Kidney epithelial cell (primary cell): ENCODE measurements around the gene PPP1R1A. TPM values are rescaled to one million over a fixed set of nuclear protein-coding genes. Genes with fewer than 3 reads are reported as not detected.

ENCODE experiments used
- DNase-seq: peaks from one replicate; pipeline ENCODE4 v3.0.0-alpha.2; 2010; ENCODE audit warnings: low read depth
- H3K27me3 ChIP-seq: 2 replicates; pipeline ENCODE4 v1.6.0; 2011; ENCODE audit warnings: low read length; ENCODE audit not compliant: control insufficient read depth, insufficient read depth
- H3K36me3 ChIP-seq: 2 replicates; pipeline ENCODE4 v1.5.1; 2011; ENCODE audit warnings: low read length; ENCODE audit not compliant: control insufficient read depth, insufficient read depth
- H3K4me3 ChIP-seq: 2 replicates; pipeline ENCODE4 v1.5.1; 2011; ENCODE audit warnings: low read depth, mild to moderate bottlenecking, control low read depth, low read length
- total RNA-seq: library from RNA; depleted of rRNA; stranded (reverse); fragments of >200 nt; gene quantifications from 2 replicates; pipeline ENCODE4 v1.2.3, GENCODE V29; 2015
- TF ChIP-seq, protein P1 (sequence below): IDR thresholded peaks from 2 replicates; pipeline ENCODE4 v1.5.1; 2011; ENCODE audit warnings: mild to moderate bottlenecking, moderate library complexity, low read length, control low read depth, inconsistent platforms; ENCODE audit not compliant: insufficient read depth, poor library complexity, severe bottlenecking

PPP1R1A gene
- total RNA-seq, 1 donor from 2014 or later: 2.4 TPM

DNA sequence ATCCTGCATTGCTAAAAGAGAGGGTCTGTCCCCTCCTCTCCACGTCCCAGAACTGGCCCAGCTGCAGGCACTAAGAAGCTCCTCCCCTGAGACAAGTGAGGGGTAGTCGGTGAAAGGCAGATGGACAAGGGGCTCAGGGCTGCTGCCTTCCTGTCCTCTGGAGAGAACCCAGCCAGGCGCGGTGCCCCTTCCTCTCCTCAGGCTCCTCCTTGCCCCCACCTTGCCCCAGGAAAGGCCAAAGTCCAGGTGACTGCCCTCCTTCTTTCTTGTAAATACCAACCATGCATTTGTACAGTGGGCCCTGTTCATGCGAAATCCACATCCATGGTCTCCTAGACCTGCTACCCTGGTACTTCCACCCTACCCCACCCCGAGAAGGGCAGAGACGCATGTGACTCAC, 9.7 kb downstream of the PPP1R1A start:
- TF ChIP-seq, protein P1, sequence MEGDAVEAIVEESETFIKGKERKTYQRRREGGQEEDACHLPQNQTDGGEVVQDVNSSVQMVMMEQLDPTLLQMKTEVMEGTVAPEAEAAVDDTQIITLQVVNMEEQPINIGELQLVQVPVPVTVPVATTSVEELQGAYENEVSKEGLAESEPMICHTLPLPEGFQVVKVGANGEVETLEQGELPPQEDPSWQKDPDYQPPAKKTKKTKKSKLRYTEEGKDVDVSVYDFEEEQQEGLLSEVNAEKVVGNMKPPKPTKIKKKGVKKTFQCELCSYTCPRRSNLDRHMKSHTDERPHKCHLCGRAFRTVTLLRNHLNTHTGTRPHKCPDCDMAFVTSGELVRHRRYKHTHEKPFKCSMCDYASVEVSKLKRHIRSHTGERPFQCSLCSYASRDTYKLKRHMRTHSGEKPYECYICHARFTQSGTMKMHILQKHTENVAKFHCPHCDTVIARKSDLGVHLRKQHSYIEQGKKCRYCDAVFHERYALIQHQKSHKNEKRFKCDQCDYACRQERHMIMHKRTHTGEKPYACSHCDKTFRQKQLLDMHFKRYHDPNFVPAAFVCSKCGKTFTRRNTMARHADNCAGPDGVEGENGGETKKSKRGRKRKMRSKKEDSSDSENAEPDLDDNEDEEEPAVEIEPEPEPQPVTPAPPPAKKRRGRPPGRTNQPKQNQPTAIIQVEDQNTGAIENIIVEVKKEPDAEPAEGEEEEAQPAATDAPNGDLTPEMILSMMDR: no peak
- no peak for DNase-seq
- H3K36me3 ChIP-seq: no peaks in the 10 kb centered on the region
- H3K4me3 ChIP-seq: no peak overlapping the region
- peaks cover 13% of the 10 kb centered on the region for H3K27me3 ChIP-seq

DNA sequence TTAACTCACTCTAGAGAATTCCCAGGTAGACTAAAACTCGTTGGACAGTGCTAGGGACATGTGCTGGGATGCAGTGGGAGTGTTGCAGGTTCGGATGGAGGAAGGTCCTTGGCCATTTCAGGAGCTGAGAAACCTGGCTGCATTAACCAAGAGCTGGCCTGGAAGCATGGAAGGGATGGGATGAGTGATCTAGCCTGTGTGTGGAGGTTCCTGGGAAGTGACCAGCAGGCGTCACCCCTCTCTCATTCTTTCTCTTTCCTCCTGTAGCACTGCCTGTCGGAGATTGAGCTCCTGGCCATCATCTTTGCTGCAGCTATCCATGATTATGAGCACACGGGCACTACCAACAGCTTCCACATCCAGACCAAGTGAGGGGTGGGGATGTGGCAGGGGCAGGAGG, 15.6 kb downstream of the PPP1R1A start:
- peaks cover 18% of the 10 kb centered on the region for H3K27me3 ChIP-seq
- H3K36me3 ChIP-seq: no peaks in the 10 kb centered on the region

DNA sequence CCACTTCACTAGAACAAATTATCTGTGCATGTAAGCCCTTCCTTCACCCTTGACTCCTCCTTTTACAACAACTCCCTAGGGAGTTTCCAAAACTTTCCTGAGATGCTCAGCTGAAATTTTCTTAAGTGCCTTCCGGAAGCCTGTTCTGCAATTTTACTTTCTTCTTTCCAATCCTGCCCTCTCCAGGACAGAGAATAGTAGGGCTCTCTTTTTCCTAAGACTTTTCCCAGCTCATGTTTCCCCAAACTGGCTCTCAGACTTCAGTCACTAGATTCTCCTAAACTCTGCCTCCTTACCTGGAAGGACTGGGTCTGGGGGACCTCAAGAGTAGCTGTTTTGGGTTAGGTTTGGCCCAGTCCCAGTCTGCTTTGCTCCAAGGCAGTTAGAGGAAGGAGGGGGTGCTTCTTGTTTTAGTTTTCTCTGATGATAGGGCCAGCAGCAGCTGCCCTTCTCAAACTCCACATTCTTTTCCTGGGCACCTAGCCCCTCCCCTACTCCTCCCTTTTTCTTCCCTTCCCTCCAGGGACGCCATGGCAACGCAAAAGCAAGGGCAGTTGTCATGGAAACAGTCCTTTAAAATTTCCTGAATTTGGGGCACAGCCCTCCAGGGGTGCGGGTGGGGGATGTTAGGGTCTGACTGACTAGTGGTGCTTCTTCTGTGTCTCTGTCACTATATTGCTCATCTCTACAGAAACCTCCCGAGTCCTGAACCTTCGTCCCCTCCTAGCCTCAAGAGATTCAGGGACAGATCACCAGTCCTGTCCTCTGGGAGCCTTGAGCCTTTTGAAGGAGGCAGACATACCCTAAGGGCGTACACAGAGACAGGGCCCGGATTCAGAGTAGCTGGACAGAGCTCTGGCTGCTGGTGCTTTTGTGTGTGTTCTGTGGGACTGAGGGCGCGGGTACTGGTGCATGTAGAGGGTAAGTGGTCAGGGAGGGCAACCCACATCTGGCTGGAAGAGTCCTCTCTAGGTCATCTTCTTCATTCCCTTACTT, 17.0 kb downstream of the PPP1R1A start:
- TF ChIP-seq, protein P1: no peak
- peaks cover 16% of the 10 kb centered on the region for H3K27me3 ChIP-seq

More for the DNA sequence above, 15.6 kb downstream of the PPP1R1A start:
- no peak overlapping the region for H3K4me3 ChIP-seq
- TF ChIP-seq, protein P1: no peak
- DNase-seq: no peak

DNA sequence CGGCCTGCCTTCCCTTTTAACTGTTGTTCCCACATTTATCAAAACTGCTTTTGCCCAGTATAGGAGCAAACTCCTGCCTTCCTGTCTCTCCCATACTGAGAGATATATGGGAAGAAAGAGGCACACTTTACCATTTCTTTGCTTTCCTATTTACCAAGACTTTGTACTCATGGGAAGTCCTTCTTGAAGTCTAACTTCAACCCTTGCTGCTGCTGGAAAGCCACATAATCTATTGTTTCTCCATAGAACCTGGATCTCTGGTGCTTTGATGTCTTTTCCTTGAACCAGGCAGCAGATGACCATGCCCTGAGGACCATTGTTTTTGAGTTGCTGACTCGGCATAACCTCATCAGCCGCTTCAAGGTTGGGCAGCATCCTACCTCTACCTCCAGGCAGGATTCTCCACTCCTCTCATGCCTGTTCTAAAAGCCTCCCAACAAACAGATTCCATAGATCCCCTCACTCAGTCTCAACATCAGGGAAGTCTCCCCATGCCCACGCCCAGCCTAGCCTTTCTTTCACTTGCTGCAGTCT, 18.4 kb downstream of the PPP1R1A start:
- DNase-seq: no peak
- TF ChIP-seq, protein P1: no peak
- no peak overlapping the region for H3K4me3 ChIP-seq
- peaks cover 13% of the 10 kb centered on the region for H3K27me3 ChIP-seq
- no peaks in the 10 kb centered on the region for H3K36me3 ChIP-seq

More for the DNA sequence above, 17.0 kb downstream of the PPP1R1A start:
- H3K36me3 ChIP-seq: no peaks in the 10 kb centered on the region
- no peak overlapping the region for H3K4me3 ChIP-seq
- DNase-seq: no peak

DNA sequence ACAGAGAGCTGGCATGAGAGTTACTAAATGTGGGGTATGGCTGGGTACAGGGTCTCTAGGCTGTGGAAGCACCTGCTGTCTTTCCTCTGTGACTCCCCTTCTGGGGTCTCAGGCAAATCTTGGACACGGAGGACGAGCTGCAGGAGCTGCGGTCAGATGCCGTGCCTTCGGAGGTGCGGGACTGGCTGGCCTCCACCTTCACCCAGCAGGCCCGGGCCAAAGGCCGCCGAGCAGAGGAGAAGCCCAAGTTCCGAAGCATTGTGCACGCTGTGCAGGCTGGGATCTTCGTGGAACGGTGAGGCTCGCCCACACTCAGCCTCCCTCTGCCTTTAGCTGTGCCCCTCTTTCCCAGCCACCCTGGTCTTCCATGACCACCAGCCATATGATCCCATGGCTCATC, 19.4 kb downstream of the PPP1R1A start:
- TF ChIP-seq, protein P1: no peak
- Histone ChIP-seq H3K27me3 (peaks cover 14% of the 10 kb centered on the region), H3K4me3 (no peak overlapping the region), H3K36me3 (no peaks in the 10 kb centered on the region)
- no peak for DNase-seq
